Large intestine (tissue), 3 donors: ENCODE results near the gene SPIRE2. TPM values are rescaled to one million over a fixed set of nuclear protein-coding genes. Genes with fewer than 3 reads are reported as not detected.
A peak's percentile ranks its signal among the peaks of the same experiment; 100 is the strongest.

ENCODE experiments used
- DNase-seq, 2 donors: peaks; one replicate each; pipeline versions ENCODE4 v3.0.0 to v3.0.0-alpha.2; 2013
- H3K27ac ChIP-seq: one replicate; pipeline ENCODE4 v1.5.1; 2013; ENCODE audit warnings: low read length
- H3K27me3 ChIP-seq: 2 replicates; pipeline ENCODE4 v1.6.1; 2013; ENCODE audit warnings: low read length; ENCODE audit not compliant: control insufficient read depth, insufficient read depth
- H3K36me3 ChIP-seq: 2 replicates; pipeline ENCODE4 v1.6.1; 2013; ENCODE audit warnings: low read length; ENCODE audit not compliant: control insufficient read depth, insufficient read depth
- H3K4me1 ChIP-seq: one replicate; pipeline ENCODE4 v1.6.1; 2013; ENCODE audit warnings: low read length; ENCODE audit not compliant: control insufficient read depth, insufficient read depth
- H3K4me3 ChIP-seq: one replicate; pipeline ENCODE4 v1.5.1; 2013; ENCODE audit warnings: low read length
- H3K9me3 ChIP-seq: one replicate; pipeline ENCODE4 v1.6.1; 2013; ENCODE audit warnings: mild to moderate bottlenecking, low read depth, low read length, moderate library complexity; ENCODE audit not compliant: control insufficient read depth
- WGBS: methylation state at CpG from one replicate; pipeline ENCODE4 v1.1.5; 2013; ENCODE audit warnings: low lambda C conversion rate; ENCODE audit not compliant: insufficient coverage; 5-methylcytosine and 5-hydroxymethylcytosine counted together
- polyA plus RNA-seq: library from polyadenylated mRNA; unstranded; fragments of 120-200 nt; gene quantifications from one replicate; pipeline ENCODE4 v1.2.1, GENCODE V29; 2013

The SPIRE2 gene
- polyA plus RNA-seq, 1 donor: 55.2 TPM

DNA sequence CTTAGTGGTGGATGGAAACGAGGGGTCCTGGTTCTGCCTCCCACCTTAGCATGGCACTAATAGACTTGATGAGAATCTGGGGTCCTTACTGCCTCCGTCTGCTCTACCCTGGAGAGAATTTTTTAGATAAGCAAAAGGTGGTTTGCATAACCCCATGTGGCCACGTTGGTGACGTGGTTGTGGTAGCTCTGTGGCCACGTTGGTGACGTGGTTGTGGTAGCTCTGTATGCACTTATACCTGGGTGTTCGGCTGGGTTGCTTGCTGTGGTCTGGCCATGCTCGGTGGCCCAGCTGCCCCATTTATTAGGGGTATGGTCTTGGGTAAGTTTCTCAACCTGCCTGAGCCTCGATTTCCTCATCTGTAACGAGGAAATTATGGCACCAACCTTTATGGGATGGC is 13.0 kb downstream of the SPIRE2 start:
- H3K4me1 ChIP-seq: peaks cover 17% of the 10 kb centered on the region
- no peaks in the 10 kb centered on the region for H3K27me3 ChIP-seq
- H3K9me3 ChIP-seq: no peaks in the 10 kb centered on the region
- peaks cover 16% of the 10 kb centered on the region for H3K36me3 ChIP-seq
- H3K27ac ChIP-seq: no peak overlapping the region
- no peak for DNase-seq
- H3K4me3 ChIP-seq: no peak overlapping the region
- no CpG with 5 or more reads among the region's 10 CpGs for WGBS

GRCh38 chr16:89842471-89843408 is 14.5 kb downstream of the SPIRE2 start:
- no CpG with 5 or more reads among the region's 26 CpGs for WGBS
- H3K27ac ChIP-seq: no peak overlapping the region

DNA sequence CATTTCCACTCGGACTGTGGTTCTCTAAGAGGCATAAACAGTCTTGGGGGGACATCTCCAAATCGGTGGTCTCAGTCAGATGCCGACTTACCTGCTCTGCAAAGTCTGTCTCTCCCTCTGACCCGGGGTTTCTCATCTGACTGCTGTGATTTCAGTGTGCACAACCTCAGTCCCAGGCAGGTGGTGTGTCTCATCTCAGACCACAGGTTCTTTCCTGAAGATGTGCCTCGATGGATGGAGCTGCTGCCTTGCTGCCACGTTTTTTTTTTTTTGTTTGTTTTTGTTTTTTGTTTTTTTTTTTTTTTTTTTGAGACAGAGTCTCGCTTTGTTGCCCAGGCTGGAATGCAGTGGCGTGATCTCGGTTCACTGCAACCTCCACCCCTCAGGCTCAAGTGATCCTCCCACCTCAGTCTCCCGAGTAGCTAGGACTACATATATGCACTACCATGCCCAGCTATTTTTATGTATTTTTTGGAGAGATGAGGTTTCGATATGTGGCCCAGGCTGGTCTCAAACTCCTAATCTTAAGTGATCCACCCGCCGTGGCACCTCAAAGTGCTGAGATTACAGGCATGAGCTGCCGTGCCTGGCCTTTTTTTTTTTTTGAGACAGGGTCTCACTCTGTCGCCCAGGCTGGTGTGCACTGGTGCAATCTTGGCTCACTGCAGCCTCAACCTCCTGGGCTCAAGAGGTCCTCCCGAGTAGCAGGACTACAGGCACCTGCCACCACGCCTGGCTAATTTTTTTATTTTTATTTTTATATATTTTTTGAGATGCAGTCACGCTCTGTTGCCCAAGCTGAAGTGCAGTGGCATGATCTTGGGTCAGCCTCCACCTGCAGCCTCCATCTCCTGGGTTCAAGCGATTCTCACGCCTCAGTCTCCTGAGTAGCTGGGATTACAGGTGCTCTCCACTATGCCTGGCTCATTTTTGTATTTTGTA is 15.4 kb downstream of the SPIRE2 start:
- Histone ChIP-seq H3K27ac (no peak overlapping the region), H3K4me3 (no peak overlapping the region), H3K36me3 (peaks cover 8% of the 10 kb centered on the region), H3K4me1 (peaks cover 16% of the 10 kb centered on the region), H3K9me3 (no peaks in the 10 kb centered on the region), H3K27me3 (no peaks in the 10 kb centered on the region)
- no peak for DNase-seq
- WGBS: 100% methylated on average over 1 of the region's 20 CpGs

More at GRCh38 chr16:89842471-89843408, 14.5 kb downstream of the SPIRE2 start:
- Histone ChIP-seq H3K36me3 (peaks cover 8% of the 10 kb centered on the region), H3K4me1 (peaks cover 18% of the 10 kb centered on the region), H3K27me3 (no peaks in the 10 kb centered on the region), H3K4me3 (no peak overlapping the region), H3K9me3 (no peaks in the 10 kb centered on the region)
- DNase-seq: no peak

DNA sequence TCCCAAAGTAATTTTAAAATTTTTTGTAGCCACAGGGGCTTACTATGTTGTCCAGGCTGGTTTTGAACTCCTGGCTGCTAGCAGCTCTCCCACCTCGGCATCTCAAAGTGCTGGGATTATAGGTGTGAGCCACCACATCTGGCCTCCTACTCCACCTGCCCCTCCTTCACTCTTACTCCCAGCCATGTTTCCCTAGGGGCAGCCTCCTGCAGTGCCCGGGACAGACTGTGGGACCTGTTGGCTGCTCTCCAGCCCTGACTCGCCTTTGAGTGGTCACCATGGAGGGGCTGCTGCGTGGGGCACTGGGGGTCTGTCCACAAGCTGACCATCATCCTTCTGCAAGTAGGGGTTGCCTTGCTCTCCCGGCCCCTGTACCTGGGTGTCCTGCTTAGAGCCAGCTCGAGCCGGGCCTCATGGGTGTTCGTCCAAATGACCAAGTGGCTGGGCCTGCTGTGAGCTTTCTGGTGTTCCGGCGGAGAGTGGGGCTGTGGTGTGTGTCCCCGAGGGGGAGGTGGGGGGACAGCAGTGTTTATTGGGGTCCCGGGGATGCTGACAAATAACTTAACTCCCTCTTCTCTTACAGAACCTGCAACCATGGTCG is 16.6 kb downstream of the SPIRE2 start:
- Histone ChIP-seq H3K4me1 (peaks cover 13% of the 10 kb centered on the region), H3K27ac (no peak overlapping the region), H3K36me3 (peaks cover 8% of the 10 kb centered on the region), H3K9me3 (no peaks in the 10 kb centered on the region), H3K4me3 (no peak overlapping the region), H3K27me3 (no peaks in the 10 kb centered on the region)
- no CpG with 5 or more reads among the region's 13 CpGs for WGBS
- no peak for DNase-seq

DNA sequence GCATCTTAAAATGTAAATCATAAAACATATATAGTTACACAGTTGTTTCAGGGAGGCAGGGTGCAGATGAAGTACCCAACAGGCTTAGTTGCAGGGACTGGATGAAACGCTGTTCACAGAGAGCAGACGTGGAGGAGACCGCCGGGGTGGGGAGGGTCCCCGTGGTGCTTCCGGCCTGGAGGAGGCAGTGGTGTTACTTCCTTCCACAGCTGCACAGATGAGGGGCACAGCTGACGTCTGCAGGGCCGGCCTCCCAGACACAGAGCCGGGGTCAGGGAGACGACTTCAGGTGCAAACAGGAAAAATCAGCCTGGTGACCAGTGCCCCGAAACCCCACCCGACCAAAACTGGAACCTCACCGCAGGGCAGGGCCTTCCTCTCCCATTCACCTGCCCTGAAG is 17.1 kb downstream of the SPIRE2 start:
- H3K27ac ChIP-seq: no peak overlapping the region
- DNase-seq: no peak
- no peaks in the 10 kb centered on the region for H3K27me3 ChIP-seq
- H3K36me3 ChIP-seq: peaks cover 8% of the 10 kb centered on the region
- H3K9me3 ChIP-seq: peaks cover 3% of the 10 kb centered on the region
- H3K4me1 ChIP-seq: peaks cover 13% of the 10 kb centered on the region
- no peak overlapping the region for H3K4me3 ChIP-seq
- 100% methylated on average over 1 of the region's 13 CpGs for WGBS

DNA sequence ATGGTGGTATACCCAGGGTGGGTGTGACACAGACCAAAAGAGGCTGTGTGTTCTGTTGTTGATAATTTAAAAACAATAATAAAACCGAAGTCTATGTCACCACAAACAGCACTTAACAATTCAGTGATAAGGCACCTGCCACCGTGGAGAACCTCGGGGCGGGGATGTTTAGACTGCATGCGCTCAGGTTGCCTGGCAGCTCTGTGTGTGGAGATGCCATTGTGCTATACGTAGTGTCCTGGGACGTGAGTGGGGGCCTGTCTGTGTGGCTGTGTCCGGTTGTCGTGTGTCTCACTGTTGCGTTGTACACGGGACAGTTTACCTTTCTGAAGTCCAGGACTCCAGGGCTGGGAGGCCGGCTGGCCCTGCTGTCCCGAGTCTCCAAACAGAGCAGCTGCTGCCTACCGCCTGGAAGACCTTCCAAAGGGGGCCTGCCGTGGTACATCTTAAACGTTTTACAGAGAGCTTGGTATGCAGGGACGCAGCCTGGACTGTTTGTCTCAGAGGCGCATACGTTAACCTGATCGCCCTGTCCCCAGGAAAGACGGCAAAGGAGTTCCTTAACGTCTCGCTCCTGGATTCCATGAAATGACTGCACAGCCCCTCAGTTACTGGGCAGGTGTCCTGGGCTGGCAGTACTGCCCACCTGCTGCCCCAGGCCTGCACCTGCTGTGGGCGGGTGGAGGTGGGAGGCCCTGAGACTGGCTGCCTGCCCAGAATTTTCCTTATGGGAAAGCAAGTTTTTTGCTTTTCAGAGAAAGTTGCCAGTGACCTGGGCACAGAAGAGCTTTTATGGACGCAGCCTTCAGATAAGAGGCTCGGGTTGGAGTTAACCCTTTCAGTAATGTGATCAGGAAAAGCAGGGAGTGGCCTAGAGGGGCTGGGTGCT is 19.0 kb downstream of the SPIRE2 start:
- Histone ChIP-seq H3K27me3 (no peaks in the 10 kb centered on the region), H3K4me1 (peaks cover 13% of the 10 kb centered on the region), H3K27ac (peak overlapping the region; percentile 30), H3K36me3 (peaks cover 13% of the 10 kb centered on the region), H3K4me3 (no peak overlapping the region), H3K9me3 (peaks cover 3% of the 10 kb centered on the region)
- no CpG with 5 or more reads among the region's 26 CpGs for WGBS
- peak; percentile 76 to 85 for DNase-seq

GRCh38 chr16:89847940-89848297 is 19.6 kb downstream of the SPIRE2 start:
- Histone ChIP-seq H3K9me3 (peaks cover 3% of the 10 kb centered on the region), H3K36me3 (peaks cover 13% of the 10 kb centered on the region), H3K4me1 (peaks cover 13% of the 10 kb centered on the region), H3K27me3 (no peaks in the 10 kb centered on the region), H3K4me3 (no peak overlapping the region), H3K27ac (peak overlapping the region; percentile 30)
- no CpG with 5 or more reads among the region's 14 CpGs for WGBS
- DNase-seq: peak in 1 of 2 donors; percentile 34

DNA sequence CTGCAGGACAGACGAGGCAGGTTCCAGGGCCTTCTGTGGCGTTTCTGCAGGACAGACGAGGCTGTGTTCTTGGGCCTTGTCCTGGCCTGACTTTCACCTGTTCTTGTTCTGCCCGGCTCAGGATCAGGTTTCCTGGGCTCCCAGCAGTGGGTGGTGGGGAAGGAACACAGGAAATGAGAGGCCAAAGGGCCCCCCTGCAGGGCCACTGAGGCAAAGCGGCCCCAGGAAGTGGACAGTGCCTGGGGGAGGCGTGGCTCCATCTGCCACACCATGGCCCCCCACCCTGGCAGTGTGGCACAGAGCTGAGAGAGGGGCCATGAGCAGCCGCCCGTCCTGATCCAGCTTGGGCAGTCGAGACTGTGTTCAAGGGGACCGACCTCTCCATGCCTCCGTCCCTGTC is 20.7 kb downstream of the SPIRE2 start:
- no peak for DNase-seq
- Histone ChIP-seq H3K4me3 (no peak overlapping the region), H3K27me3 (no peaks in the 10 kb centered on the region), H3K4me1 (peaks cover 13% of the 10 kb centered on the region), H3K9me3 (peaks cover 3% of the 10 kb centered on the region), H3K27ac (no peak overlapping the region), H3K36me3 (peaks cover 22% of the 10 kb centered on the region)
- no CpG with 5 or more reads among the region's 11 CpGs for WGBS

DNA sequence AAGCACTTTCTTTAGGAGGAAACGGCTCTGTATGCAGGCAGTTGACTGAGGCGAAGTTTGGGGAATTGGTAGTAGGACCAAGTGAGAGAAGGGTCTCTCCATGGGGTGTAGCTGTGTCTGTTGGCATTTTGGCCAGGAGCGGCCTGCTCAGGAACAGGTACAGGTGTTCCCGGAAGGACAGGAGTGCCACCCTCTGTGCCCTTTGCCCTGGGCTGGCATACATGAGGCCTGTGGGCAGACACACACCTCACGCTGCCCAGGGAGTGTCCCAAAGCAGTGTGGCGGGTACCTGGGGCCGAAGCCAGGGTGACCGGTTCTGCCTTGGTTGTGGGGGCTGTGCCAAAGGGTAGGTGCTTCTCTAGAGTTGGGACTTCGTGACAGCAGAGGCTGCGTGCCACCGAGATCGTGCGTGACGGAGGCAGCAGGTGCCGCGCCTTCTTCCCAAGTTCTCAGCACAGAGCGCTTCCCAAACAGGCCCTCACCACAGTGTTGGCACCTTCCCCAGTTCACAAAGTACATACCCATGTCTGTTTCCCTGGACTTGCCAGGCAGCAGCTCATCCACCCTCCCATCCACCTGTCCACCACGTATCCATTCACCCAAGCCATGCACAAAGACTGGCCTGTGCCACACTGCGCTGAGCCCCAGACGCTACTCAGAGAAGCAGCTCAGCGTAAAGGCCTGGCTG is 25.2 kb downstream of the SPIRE2 start:
- no peak for DNase-seq
- WGBS: no CpG with 5 or more reads among the region's 21 CpGs

More for the DNA sequence above, 25.2 kb downstream of the SPIRE2 start:
- Histone ChIP-seq H3K4me3 (no peak overlapping the region), H3K27me3 (no peaks in the 10 kb centered on the region), H3K4me1 (no peaks in the 10 kb centered on the region), H3K36me3 (peaks cover 42% of the 10 kb centered on the region), H3K27ac (no peak overlapping the region), H3K9me3 (peaks cover 3% of the 10 kb centered on the region)
